GM21360 (cell line): ENCODE measurements around the gene KIF20A.
"Not testable (repeated sequence)": the region's sequence is repeated elsewhere in the genome, so short reads cannot be mapped to it uniquely, and the experiment has no call there.

ENCODE experiments used
- ATAC-seq: cut with Tn5 transposase; IDR thresholded peaks from one replicate; pipeline ENCODE4 v1.9.1; 2021; ENCODE audit warnings: mild to moderate bottlenecking, moderate library complexity; ENCODE audit not compliant: unreplicated experiment

Gene KIF20A

DNA sequence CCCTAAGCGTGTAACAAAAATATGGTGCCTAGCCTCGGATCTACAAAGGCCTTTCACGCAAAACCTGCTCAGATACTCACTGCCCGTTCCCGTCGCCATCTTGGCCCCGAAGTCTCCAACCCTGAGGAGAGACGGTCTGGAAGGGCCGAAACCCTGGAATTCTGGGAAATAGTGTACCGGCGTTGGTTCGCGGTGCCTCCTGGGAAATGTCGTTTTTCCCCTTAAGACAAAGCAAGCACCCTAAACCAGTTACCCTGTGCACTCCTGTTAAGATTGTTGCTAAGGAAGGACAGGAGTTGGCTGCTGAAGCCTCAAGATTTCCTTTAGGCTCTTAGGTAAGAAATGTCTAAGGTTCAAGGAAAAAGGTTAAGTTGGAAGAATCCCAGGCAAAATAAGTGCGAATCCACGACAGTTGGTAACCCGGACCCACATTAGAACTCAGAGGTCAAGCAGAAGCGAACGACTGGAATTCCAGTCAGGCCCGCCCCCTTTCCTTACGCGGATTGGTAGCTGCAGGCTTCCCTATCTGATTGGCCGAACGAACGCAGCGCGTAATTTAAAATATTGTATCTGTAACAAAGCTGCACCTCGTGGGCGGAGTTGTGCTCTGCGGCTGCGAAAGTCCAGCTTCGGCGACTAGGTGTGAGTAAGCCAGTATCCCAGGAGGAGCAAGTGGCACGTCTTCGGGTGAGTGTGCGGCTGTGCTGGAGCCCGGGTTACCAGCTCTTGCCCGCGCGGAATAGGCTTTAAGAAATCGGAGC, at the start of gene KIF20A, which contains the start of gene BRD8:
Gene KIF20A, plus strand, starts transcription at position 597 of the 761 bp plus-strand sequence. CDS start 569 bp downstream, outside the sequence.
Gene BRD8, minus strand, starts transcription at position 115 of the 761 bp plus-strand sequence. Its CDS starts 16 bp downstream, at position 99.
- peak; percentile 83 for ATAC-seq

DNA sequence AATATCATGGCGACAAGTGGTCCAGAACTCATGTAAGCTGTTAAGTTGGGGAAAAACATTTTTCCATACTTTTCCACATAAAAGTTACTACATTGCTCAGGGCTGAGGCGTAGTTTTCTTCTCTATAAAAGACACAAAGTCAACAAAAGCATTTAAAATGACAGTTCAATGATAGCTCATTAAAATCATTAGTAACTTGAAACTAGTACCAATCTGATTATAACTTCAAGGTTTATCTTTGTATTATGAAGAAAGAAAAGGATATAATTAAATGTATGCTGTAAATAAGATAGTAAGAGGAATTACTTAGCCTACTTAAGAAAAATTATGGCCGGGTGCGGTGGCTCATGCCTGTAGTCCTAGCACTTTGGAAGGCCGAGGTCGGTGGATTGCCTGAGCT, 49.6 kb upstream of the KIF20A start:
- ATAC-seq: no peak

DNA sequence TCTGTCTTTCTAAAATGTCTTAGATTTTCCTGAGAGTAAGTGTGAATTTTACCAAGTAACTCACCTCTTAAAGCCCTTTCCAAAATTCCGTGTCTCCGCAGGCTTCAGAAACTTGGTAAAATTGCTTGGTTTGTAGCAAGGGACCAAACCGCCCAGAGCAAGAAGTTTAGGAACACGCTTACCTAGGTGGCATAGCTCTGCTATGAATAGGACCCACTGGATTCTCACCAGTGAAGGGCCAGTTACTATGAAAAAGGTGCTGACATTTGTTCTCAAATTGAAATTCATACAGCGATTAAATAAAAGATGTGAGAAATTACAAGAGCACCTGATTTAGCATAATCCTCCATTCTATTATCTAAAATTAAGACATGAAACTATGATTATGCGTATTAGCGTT, 46.4 kb upstream of the KIF20A start:
- no peak for ATAC-seq

DNA sequence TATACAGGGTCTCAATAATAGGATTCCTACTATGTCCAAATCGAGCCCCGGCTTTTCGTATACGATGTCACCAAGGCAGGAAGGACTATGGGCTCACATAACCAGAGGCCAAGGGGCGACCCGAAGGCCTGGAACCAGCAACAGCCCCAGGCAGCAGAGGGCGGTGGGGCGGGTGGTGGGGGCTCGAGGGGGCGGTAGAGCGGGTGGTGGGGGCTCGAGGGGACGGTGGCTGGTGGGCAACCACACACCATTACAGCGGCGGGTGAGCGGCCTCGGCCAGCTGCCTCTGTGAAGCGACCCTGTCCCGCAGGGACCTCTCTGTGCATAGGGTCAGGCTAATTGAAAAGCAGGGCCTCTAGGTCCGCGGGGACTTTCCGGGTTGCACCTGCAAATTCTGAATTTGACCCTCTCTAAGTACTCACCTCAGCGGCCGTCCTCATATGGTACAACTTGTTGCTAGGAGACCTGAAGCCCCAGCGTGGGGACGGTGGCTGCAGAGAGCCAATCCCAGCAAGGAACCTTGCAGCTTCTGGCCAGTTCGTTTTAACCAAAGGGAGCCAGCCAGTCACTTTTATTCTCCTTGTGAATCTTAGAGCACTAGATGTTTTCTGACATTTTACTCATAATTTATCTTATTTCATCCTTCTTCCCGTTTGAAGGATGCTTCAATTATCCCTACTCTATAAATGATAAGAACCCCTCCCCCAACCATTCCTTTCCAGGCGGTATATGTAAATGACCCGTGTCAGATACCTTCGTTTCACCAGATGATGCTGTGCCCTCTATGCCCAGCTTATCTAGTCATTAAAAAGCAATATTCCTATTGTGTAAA, 39.7 kb upstream of the KIF20A start, which contains the start of gene NME5:
Gene NME5, minus strand, starts transcription at position 480 of the 832 bp plus-strand sequence. CDS start 648 bp downstream, outside the sequence.
- ATAC-seq: peak; percentile 63

DNA sequence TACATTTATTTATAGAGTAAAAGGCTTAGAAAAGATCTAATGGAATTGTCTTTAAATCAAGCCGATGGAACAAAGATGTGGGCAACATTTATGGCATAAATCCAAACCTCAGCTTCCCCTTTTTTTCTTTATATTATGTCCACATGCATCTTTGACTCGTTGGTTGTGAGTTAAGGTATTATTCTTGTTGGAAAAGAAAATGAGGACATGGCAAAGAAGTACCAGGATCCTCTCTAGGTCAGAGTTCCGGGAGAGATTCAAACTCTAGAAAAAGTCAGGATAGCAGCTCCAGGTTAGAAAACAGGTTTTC, 39.2 kb upstream of the KIF20A start:
- no peak for ATAC-seq

DNA sequence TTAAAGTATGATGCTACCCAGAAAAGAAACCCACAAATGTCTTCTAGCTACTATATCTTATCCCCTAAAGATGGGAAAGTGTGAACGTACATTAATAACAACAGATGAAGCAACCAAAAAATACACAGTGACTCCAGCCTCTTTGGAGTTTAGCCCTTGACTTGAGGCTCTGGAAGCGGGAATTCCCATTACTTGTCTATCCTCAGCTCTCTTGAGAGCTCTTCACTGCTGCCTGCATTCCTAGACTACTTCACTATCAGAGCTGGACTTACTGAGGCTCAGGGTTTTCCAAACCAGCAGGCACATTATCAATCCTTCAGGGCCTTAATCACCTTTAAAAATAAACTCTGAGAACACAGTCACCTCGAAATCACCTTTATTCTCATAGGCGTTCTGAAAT, 38.6 kb upstream of the KIF20A start:
- ATAC-seq: no peak

DNA sequence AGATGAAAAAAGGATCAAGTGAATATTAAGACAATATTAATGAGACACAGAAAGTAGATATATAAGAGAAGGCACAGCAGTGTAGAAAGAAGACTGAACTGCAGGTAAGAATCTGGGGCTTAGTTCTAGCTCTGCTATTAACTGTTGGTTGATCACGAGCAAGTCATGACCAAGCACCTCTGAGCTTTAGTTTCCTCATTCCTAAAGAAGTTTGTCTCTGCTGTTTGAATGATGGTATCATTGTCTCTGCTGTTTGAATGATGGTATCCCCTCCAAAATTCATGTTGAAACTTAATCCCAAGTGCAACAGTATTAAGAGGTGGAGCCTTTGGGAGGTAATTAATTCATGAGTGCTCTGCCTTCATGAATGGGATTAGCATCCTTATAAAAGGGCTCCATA, 37.2 kb upstream of the KIF20A start:
- no peak for ATAC-seq

DNA sequence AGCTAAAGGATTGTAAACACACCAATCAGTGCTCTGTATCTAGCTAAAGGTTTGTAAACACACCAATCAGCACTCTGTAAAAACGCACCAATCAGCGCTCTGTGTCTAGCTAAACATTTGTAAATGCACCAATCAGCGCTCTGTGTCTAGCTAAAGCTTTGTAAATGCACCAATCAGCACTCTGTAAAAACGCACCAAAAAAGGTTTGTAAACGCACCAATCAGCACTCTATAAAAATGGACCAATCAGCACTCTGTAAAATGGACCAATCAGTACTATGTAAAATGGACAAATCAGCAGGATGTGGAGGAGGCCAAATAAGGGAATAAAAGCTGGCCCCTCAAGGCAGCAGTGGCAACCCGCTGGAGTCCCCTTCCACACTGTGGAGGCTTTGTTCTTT, 35.3 kb upstream of the KIF20A start:
- ATAC-seq: not testable (repeated sequence)

DNA sequence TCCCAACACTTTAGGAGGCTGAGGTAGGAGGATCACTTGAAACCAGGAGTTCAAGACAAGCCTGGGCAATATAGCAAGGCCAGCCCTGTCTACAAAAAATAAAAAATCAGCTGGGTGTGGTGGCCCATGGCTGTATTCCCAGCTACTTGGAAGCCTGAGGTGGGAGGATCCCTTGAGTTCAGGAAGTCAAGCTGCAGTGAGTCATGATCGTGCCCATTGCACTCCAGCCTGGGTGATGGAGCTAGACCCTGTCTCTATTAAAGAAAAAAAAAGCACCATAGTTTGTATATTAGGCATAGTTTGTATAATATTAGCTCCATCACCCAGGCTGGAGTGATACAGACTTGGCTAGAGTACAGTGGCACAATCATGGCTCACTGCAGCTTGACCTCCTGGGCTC, 30.1 kb upstream of the KIF20A start:
- ATAC-seq: no peak

DNA sequence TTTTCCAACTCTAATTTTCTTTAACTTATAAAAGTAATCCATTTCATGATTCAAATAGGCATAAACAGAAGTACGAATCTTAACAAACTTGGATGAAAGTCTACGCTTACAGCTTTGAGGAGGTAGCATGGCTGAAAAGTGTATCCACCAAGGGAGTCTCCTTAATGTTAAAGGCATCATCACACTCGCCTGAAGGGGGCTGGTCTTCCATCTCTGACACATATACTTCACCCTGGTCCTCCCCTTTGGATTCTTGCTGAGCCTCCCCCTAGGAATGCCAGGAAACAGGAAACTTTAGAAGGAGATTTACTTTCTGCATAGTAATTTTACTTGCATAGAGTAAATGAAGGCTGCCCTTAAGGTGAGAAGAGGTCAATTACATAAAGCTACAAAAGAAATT, 29.4 kb upstream of the KIF20A start:
- no peak for ATAC-seq

DNA sequence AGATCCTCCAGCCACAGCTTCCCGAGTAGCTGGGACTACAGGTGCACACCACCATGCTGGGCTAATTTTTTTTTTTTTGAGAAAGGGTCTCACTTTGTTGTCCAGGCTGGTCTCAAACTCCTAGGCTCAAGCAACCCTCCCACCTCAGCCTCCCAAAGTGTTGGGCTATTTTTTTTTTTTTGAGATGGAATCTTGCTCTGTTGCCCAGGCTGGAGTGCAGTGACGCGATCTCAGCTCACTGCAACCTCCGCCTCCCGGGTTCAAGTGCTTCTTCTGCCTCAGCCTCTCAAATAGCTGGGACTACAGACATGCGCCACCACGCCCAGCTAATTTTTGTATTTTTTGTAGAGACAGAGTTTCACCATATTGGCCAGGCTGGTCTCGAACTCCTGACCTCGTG, 22.9 kb upstream of the KIF20A start:
- ATAC-seq: not testable (repeated sequence)

DNA sequence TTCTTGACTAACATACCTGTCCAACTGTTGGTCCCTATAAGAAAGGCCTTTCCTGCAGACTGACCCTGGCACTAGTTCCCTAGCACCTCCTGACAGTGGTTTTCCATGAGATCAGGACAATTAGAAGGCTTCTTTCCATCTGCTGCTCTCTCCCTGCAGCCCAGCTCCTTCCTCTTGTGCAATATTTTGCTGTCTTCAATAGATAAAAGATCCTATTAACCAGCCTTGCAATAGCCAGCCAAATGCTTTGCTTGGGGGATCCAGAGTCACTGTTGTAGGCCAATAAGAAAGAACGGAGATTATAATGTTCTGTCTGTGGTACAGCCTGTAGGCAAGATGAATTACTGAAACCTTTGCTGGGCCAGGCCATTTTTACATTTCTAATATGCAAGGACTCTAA, 21.3 kb upstream of the KIF20A start:
- ATAC-seq: no peak

DNA sequence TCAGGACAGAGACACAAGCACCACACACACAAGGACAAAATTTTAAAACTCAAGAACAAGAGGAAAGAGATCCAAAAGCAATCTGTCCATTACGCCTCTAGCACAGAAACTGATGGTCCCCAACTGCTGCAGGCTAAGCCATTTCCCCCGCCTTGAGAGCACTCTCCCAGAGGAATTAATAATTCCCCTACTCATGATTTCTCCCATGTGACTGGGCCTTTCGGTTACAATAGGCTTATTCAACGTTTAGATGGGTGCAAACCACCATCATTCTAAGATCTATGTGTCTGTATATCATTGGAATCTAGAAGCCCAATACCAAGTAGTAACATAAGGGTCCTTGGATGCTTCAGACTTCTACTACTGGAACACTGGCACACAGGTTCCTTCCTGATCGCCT, 19.2 kb upstream of the KIF20A start:
- no peak for ATAC-seq

DNA sequence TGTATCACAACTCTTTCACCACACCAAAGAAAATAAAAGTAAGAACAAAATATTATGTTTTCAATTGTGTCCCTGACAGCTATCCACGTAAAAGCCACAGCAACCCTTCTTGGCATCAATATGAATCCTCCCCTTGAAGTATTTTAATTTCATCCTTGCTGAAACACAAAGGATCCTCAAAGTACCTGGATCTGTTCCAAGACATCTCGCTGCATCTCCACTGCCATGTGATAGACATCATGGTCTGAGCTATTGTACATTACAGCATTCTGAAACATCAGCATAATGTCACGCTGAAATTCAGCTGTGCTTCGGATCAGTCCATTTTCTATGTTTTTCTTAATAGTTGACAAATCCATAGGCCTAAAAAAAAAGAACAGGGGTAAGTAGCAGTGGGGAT, 18.2 kb upstream of the KIF20A start:
- no peak for ATAC-seq

DNA sequence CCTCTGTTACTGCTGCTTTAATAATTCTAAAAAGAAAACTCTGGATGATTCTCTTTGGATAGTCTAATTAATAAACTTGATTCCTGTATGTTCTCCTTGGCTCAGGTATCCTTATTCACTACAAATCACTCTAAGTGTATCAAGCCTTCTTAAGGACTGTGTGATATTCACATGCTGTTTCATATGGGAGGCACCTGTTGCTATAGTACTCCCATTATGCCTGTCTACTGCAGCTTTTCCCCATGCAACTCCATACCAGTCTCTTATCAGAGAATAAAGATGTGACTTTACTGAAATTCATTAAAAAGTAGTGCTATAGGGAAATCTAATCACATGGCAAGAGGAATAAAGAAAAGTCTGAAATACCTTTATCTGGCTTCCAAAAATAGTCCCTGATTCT, 15.2 kb upstream of the KIF20A start:
- ATAC-seq: no peak

DNA sequence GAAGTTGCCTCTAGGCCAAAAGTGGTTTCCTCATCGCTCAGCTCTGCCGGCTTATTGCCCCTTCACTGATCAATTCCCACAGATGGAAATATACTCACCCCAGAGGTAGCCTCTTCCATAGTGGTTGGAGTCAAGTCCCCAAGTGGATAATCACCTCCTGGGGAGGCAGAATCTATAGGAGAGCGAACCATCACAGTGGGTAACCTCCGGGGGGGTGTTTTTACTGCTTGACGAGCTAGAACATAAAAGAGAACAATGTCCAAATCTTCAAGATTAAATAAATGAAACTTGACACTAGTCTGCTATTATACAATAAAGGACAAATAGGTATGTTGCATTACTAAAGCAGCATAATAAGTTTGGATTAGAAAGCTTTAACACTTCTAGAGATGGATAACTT, 9.8 kb upstream of the KIF20A start:
- no peak for ATAC-seq

DNA sequence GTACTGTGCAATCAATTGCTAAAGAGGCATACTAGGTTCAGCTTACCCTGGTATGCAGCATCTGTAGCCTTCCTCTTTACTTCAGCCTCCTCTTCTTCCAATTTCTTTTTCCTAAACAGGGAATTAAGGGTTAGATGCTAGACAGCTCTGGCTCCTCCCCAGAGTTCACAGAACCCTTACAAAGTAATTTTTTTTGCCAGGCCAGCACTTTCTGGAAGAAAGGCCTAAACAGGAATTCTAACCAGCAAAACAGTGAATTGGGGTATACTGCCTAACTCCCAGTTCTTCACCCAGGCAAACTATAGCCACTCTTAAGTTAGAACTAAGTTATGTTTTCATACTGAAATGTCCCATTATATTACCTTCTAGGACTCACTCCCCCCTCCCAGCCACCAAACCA, 8.6 kb upstream of the KIF20A start:
- no peak for ATAC-seq

DNA sequence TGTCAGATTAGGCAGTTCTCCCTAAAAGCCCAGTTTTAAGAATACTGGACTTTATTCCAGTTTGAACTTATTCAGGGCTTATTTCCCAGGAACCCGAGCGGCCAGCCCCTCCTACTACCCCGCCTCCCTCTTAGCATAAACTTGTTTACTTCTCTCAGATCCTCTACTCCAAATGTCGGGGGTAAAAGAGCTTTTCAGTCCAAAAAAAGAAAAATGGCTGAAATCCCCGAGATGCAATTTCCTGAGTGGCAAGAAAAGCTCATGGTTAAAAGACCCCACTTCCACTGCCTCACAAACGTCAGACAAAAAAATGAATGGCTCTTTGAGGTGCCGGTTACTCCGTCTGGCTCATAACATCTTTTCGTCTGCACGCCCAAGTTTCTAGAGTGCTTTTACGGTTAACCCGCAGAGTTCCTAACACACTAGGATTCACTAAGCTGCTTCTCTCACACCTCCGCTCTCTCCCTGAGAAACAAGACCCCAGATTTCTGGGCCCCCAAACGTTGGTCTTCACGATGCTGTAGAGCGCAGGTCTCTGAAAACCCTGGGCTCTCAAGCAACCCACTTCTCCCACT, 884 bp upstream of the KIF20A start:
- no peak for ATAC-seq

DNA sequence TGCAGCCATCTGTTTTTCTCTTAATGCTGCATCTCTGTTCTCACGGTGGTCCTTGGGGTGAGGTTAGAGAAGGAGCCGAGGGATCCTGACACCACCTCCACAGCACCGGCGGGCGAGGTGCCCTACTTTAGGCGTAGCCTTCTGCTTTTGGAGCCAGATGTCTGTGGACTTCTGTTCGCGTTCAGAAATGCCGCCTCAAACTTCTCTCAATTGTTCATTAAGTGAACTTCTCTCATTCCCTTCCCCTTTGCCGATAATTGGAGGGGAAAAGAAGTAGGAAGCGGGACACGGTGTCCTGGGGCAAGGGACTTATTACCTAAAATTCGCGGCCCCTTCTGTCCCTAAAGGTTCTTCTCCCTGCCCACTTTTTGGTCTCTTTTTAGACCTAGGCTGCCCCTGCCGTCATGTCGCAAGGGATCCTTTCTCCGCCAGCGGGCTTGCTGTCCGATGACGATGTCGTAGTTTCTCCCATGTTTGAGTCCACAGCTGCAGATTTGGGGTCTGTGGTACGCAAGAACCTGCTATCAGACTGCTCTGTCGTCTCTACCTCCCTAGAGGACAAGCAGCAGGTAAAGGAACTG, 455 bp downstream of the KIF20A start:
- ATAC-seq: no peak

DNA sequence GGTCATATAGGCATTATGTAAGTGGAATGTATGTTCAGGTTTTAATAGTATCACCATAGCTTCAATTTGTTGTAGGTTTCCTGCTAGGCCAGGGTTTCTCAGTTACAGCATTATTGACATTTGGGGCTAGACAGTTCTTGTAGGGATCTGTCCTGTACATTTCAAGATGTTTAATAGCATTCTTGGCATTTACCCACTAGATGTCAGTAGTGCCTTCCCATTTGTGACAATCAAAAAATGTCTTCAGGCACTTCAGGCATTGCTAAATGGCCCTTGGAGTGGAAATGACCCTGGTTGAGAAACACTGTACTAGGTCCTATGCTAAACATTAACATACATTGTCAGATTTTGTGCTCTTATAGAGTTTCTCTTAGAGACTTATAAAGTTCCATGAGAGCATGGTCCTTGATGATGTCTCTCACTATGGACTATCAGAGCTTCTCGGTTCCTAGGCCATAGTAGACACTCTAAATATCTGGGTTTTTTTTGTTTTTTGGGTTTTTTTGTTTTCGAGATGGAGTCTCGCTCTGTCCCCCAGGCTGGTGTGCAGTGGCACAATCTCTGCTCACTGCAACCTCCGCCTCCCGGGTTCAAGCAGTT, 1.4 kb downstream of the KIF20A start:
- ATAC-seq: no peak

DNA sequence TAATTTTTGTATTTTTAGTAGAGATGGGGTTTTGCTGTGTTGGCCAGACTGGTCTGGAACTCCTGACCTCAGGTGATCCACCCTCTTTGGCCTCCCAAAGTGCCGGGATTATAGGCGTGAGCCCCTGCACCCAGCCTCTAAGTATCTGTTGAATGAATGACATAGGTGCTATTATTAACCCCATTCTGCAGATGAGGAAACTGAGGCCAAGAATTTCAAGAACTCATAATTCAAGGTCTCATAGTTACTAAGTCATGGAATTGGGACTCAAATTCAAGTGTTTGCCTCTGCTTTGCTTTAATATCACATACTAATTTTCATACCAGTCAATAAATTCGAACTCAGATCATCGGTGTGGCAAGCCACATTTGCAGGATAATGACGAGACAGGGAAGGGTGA, 1.9 kb downstream of the KIF20A start:
- ATAC-seq: no peak
